PC-3 (cell line): ENCODE results near the gene CCDC8. TPM values are rescaled to one million over a fixed set of nuclear protein-coding genes. Genes with fewer than 3 reads are reported as not detected.

Experiments
- ATAC-seq: fragments of 200-7000 bp; cut with Tn5 transposase; 2 replicates; pipeline ENCODE4 v1.9.1; 2020; ENCODE audit warnings: mild to moderate bottlenecking, moderate library complexity
- BruUV-seq: library from RNA; stranded (reverse); fragments of 400-500 nt; replicated peaks from 2 replicates; lab custom pipeline; 2021; lab: Mats Ljungman, UMichigan
- CTCF ChIA-PET: fragments of 300-600 bp; sonication (Branson Sonifier 250); formaldehyde crosslinking; loops from one replicate; lab custom pipeline; 2022; ENCODE audit warnings: antibody characterized with exemption; lab: Charles Lee
- POLR2A ChIA-PET: fragments of 300-600 bp; sonication (Branson Sonifier 250); formaldehyde crosslinking; loops from one replicate; lab custom pipeline; 2022; ENCODE audit warnings: antibody characterized with exemption; ENCODE audit not compliant: unreplicated experiment; lab: Charles Lee
- DNase-seq: peaks from one replicate; pipeline ENCODE4 v3.0.0-alpha.2; 2015
- H2AFZ ChIP-seq: fragments of 300-600 bp; sonication (generic); 2 replicates; pipeline ENCODE4 v1.6.0; 2016; ENCODE audit warnings: antibody characterized with exemption, low read length
- H3F3A ChIP-seq: fragments of 300-600 bp; sonication (generic); one replicate; pipeline ENCODE4 v1.6.0; 2017; ENCODE audit warnings: antibody characterized with exemption, low read length, control low read depth, mild to moderate bottlenecking; ENCODE audit not compliant: unreplicated experiment
- H3K27ac ChIP-seq: fragments of 300-600 bp; sonication (generic); 2 replicates; pipeline ENCODE4 v1.5.1; 2016; ENCODE audit warnings: mild to moderate bottlenecking, low read length
- H3K27me3 ChIP-seq: fragments of 300-600 bp; sonication (generic); 2 replicates; pipeline ENCODE4 v1.6.1; 2016; ENCODE audit warnings: low read length, mixed read lengths
- H3K36me3 ChIP-seq: fragments of 300-600 bp; sonication (generic); 2 replicates; pipeline ENCODE4 v1.6.1; 2016; ENCODE audit warnings: low read depth, mixed run types, low read length, mixed read lengths
- H3K4me1 ChIP-seq: fragments of 300-600 bp; sonication (generic); 2 replicates; pipeline ENCODE4 v1.5.1; 2016; ENCODE audit warnings: low read length; ENCODE audit not compliant: insufficient read depth
- H3K4me2 ChIP-seq: fragments of 300-600 bp; sonication (generic); 2 replicates; pipeline ENCODE4 v1.6.0; 2016; ENCODE audit warnings: low read length
- H3K4me3 ChIP-seq: fragments of 300-600 bp; sonication (generic); 2 replicates; pipeline ENCODE4 v1.5.1; 2016; ENCODE audit warnings: mild to moderate bottlenecking, low read length, mixed read lengths
- H3K79me2 ChIP-seq: fragments of 300-600 bp; sonication (generic); 2 replicates; pipeline ENCODE4 v1.6.1; 2017; ENCODE audit warnings: low read length, mixed read lengths
- H3K9ac ChIP-seq: fragments of 300-600 bp; sonication (generic); 2 replicates; pipeline ENCODE4 v1.6.0; 2016; ENCODE audit warnings: mild to moderate bottlenecking, low read length
- H3K9me2 ChIP-seq: fragments of 300-600 bp; sonication (generic); replicated peaks from 2 replicates; pipeline ENCODE4 v1.6.1; 2016; ENCODE audit warnings: mixed run types, low read length, mixed read lengths
- H3K9me3 ChIP-seq: fragments of 300-600 bp; sonication (generic); 2 replicates; pipeline ENCODE4 v1.6.1; 2016; ENCODE audit warnings: low read length, mixed read lengths
- H4K20me1 ChIP-seq: fragments of 300-600 bp; sonication (generic); 2 replicates; pipeline ENCODE4 v1.6.1; 2016; ENCODE audit warnings: low read length, mixed read lengths
- EZH2 ChIP-seq: fragments of 300-600 bp; sonication (generic); IDR thresholded peaks from one replicate; pipeline ENCODE4 v1.6.1; 2017; ENCODE audit warnings: antibody characterized with exemption, mild to moderate bottlenecking, low read length; ENCODE audit not compliant: unreplicated experiment
- EZH2phosphoT487 ChIP-seq: fragments of 300-600 bp; sonication (generic); IDR thresholded peaks from 2 replicates; pipeline ENCODE4 v1.6.1; 2018; ENCODE audit warnings: mild to moderate bottlenecking, antibody characterized with exemption, low read length, borderline replicate concordance
- intact Hi-C: fragments of 100-400 bp; cut with micrococcal nuclease; formaldehyde crosslinking; loops from 2 replicates; pipeline ENCODE4 v1.9.0; 2023
- total RNA-seq: library from RNA; depleted of rRNA; stranded (reverse); fragments of >200 nt; gene quantifications from 2 replicates; pipeline ENCODE4 v1.2.3, GENCODE V29; 2014
- TF ChIP-seq, protein P1 (sequence below): fragments of 300-600 bp; sonication (generic); conservative IDR thresholded peaks from 2 replicates; pipeline ENCODE4 v1.5.1; 2017; ENCODE audit warnings: antibody characterized with exemption, low read depth, mild to moderate bottlenecking, low read length

Gene CCDC8
- total RNA-seq, 1 experiment from 2014 or later = not detected

- no peak overlapping the region for H2AFZ ChIP-seq
- no peaks in the 10 kb centered on the region for H3K79me2 ChIP-seq
- intact Hi-C loops = no loop called here
- no peak overlapping the region for H3K9ac ChIP-seq
- H3K27ac ChIP-seq = no peak overlapping the region
- no peaks in the 10 kb centered on the region for H3K27me3 ChIP-seq
- H3K9me2 ChIP-seq = no peaks in the 10 kb centered on the region
- no peak overlapping the region for H3K4me2 ChIP-seq
- ChIA-PET POLR2A (no interaction called here), CTCF (no interaction called here)
- no peaks in the 10 kb centered on the region for H3F3A ChIP-seq
- H3K4me3 ChIP-seq = no peak overlapping the region
- no peaks in the 10 kb centered on the region for H4K20me1 ChIP-seq
- DNase-seq = no peak
- H3K36me3 ChIP-seq = no peaks in the 10 kb centered on the region
- H3K9me3 ChIP-seq = no peaks in the 10 kb centered on the region
- no peak for ATAC-seq
- no TSS peak for BruUV-seq
- TF ChIP-seq, protein P1, sequence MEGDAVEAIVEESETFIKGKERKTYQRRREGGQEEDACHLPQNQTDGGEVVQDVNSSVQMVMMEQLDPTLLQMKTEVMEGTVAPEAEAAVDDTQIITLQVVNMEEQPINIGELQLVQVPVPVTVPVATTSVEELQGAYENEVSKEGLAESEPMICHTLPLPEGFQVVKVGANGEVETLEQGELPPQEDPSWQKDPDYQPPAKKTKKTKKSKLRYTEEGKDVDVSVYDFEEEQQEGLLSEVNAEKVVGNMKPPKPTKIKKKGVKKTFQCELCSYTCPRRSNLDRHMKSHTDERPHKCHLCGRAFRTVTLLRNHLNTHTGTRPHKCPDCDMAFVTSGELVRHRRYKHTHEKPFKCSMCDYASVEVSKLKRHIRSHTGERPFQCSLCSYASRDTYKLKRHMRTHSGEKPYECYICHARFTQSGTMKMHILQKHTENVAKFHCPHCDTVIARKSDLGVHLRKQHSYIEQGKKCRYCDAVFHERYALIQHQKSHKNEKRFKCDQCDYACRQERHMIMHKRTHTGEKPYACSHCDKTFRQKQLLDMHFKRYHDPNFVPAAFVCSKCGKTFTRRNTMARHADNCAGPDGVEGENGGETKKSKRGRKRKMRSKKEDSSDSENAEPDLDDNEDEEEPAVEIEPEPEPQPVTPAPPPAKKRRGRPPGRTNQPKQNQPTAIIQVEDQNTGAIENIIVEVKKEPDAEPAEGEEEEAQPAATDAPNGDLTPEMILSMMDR = no peak
- TF ChIP-seq EZH2phosphoT487 (no peak), EZH2 (no peak)
- H3K4me1 ChIP-seq = no peaks in the 10 kb centered on the region
Measured at GRCh38 chr19:46451352-46451751, 38.0 kb upstream of the CCDC8 start.

DNA sequence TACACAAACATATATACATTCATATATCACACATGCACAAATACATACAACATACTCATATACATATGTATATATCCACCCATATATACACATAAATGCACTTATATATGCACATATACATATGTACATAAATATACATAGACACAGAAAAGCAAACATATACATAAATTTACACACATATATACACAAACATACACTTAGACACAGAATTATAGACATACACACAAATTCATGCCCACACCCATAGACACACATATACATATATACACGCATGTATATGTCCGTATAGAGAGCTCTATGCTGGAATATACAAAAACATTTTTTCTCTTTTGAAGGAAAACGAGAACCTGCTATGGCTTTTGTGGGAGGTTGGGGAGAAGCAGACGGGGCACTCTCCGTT, 37.4 kb upstream of the CCDC8 start:
- no peak for ATAC-seq
- H2AFZ ChIP-seq = no peak overlapping the region
- ChIA-PET CTCF (no interaction called here), POLR2A (no interaction called here)
- H3K9me2 ChIP-seq = no peaks in the 10 kb centered on the region
- TF ChIP-seq, protein P1 = no peak
- TF ChIP-seq EZH2phosphoT487 (no peak), EZH2 (no peak)
- H3K4me2 ChIP-seq = no peak overlapping the region
- no peaks in the 10 kb centered on the region for H3K9me3 ChIP-seq
- intact Hi-C loops = no loop called here
- no TSS peak for BruUV-seq
- H3K4me3 ChIP-seq = no peak overlapping the region
- no peaks in the 10 kb centered on the region for H3K4me1 ChIP-seq
- H3F3A ChIP-seq = no peaks in the 10 kb centered on the region
- H3K36me3 ChIP-seq = no peaks in the 10 kb centered on the region
- no peak overlapping the region for H3K9ac ChIP-seq
- no peaks in the 10 kb centered on the region for H4K20me1 ChIP-seq
- no peaks in the 10 kb centered on the region for H3K79me2 ChIP-seq
- no peak overlapping the region for H3K27ac ChIP-seq
- no peaks in the 10 kb centered on the region for H3K27me3 ChIP-seq
- DNase-seq = no peak

GRCh38 chr19:46449228-46449627, 35.9 kb upstream of the CCDC8 start:
- no peaks in the 10 kb centered on the region for H3F3A ChIP-seq
- H3K4me1 ChIP-seq = no peaks in the 10 kb centered on the region

More at GRCh38 chr19:46449228-46449627, 35.9 kb upstream of the CCDC8 start:
- Histone ChIP-seq H3K4me2 (no peak overlapping the region), H3K9ac (no peak overlapping the region), H3K36me3 (no peaks in the 10 kb centered on the region), H3K79me2 (no peaks in the 10 kb centered on the region), H3K27ac (no peak overlapping the region), H3K9me3 (no peaks in the 10 kb centered on the region), H3K9me2 (no peaks in the 10 kb centered on the region), H3K27me3 (no peaks in the 10 kb centered on the region), H4K20me1 (no peaks in the 10 kb centered on the region), H3K4me3 (no peak overlapping the region), H2AFZ (no peak overlapping the region)
- ATAC-seq (no peak), DNase-seq (no peak)
- CTCF ChIA-PET = no interaction called here
- TF ChIP-seq EZH2phosphoT487 (no peak), EZH2 (no peak)
- TF ChIP-seq, protein P1 = no peak
- no TSS peak for BruUV-seq
- intact Hi-C loops = no loop called here
- POLR2A ChIA-PET = no interaction called here
